ENCODE data around the gene WDR33. TPM values are rescaled to one million over a fixed set of nuclear protein-coding genes. Genes with fewer than 3 reads are reported as not detected.
"Not testable (repeated sequence)": the region's sequence is repeated elsewhere in the genome, so short reads cannot be mapped to it uniquely, and the experiment has no call there.

The WDR33 gene
- polyA plus RNA-seq, 10 donors: 25.3 to 40.5 (median 30.4) TPM

DNA sequence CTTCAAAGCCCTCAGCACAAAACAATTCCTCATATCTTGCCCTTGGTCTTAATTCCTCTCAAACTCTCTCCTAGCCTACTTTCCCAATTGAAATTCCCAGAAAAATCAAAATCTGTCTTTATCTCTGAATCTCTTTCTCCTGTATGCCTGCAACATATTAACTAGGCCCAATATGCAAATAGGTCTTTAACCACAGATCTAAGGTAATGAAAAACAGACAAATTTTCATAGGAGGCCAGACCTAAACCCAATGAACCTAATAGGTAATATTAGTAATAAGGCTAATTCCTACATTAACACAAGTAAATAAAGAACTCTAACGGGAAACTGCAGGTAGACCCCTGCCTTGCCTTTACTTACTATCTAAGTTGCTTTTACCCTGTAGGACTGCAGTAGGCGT, 41.4 kb downstream of the WDR33 start:
- DNase-seq: no peak

- no peak for DNase-seq
Observed at GRCh38 chr2:127768775-127769479, 42.0 kb downstream of the WDR33 start.

- peak in 1 of 3 donors; percentile 21 for DNase-seq
Observed at GRCh38 chr2:127763776-127764175, 47.2 kb downstream of the WDR33 start.

DNA sequence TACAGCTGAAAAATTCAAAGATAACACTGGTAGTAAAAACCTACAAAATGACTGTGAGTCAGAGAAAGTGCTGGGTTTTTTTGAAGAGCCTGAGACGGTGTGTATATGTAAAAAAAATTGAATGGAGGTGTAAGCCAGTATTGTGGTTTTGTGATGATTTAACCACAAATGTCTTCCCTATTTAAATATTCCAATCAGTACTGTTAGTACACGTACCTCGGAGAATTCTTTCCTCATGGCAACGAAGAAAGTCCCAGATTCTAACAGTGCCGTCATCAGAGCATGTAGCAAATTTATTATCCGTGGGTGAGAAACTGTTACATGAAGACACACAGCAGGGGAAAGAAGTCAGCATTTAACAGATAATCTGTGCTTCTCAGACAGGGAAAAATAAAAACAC, 48.1 kb downstream of the WDR33 start:
- no peak for DNase-seq

DNA sequence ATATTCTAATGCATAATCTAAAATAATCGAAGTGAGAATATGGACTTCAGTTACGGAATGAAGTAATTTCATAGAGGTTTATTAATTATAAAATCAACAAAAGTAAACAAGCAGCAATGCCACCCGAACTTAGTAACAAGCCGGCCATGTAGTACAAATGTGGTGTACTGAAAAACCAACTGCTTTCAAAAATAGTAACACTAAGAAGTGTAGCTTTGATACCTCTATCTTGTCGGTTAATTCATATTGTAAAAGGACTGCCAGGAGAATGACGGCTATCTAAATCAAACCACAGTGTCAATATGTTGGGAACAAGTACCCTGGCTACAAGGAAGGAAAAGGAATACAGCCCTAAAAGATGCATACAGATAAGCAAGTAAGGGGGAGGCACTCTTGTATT, 48.5 kb downstream of the WDR33 start:
- DNase-seq: no peak

GRCh38 chr2:127759931-127760330, 51.0 kb downstream of the WDR33 start:
- no peak for DNase-seq

- DNase-seq: no peak
Observed at GRCh38 chr2:127754186-127754585, 56.8 kb downstream of the WDR33 start.

GRCh38 chr2:127753374-127753773, 57.6 kb downstream of the WDR33 start:
- no peak for DNase-seq

GRCh38 chr2:127749537-127749936, 61.4 kb downstream of the WDR33 start:
- DNase-seq: not testable (repeated sequence)

GRCh38 chr2:127747621-127748020, 63.4 kb downstream of the WDR33 start:
- DNase-seq: no peak

DNA sequence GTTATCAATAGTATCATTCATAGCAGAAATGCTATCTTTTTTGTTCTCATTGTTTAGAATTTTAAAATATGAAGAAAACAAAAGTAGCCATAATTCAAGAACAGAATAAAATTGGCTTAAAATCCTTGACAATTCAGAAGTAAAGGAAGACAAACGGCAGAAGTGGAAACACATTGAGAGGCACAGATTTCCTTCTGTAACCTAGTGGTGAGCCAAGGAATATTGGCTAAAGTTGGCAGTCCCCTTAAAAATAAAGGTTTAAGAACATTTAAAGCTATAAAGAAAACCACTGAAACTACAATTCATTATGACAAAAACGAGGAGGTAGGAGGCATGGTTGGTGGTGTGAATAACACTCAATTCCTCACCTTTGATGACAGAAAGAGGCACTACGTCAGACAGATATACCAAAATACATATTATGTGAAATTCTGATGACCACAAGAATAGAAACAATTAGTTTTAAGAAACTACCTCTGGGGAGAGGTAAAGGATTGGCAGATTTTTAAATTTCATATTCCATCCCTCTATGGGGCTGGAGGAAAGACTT, 67.4 kb downstream of the WDR33 start:
- DNase-seq: peak in 1 of 3 donors; percentile 11

DNA sequence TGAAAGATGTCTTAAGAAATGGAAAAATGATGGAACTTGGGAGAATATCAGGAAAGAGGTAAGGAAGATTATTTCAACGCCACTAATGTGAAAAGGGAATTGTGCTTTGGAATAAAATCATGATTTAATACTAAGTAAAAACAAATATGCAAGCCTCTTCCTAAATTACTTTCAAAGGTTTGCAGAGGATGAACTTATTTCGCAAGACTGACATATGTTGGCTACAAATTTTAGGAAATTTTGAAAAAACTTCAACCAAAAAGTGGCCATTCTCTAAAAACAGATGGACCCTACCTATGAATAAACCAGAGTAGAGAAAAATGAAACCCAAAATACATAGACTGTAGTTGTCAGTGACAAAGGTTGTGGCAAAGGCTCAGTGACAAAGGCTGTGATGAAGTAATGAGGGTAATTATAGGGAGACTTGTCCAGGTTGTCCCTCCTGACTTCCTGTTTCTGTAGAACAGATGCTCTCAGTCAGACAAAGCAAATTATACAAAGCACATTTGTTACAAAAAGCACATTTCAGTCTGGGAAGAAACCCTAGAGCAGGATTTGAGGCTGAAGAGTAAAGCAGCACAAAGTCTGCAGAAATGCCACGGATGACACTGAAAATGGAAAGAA, 70.2 kb downstream of the WDR33 start:
- DNase-seq: peak in 1 of 3 donors; percentile 22

- DNase-seq: no peak
Observed at GRCh38 chr2:127739800-127740199, 71.2 kb downstream of the WDR33 start.

DNA sequence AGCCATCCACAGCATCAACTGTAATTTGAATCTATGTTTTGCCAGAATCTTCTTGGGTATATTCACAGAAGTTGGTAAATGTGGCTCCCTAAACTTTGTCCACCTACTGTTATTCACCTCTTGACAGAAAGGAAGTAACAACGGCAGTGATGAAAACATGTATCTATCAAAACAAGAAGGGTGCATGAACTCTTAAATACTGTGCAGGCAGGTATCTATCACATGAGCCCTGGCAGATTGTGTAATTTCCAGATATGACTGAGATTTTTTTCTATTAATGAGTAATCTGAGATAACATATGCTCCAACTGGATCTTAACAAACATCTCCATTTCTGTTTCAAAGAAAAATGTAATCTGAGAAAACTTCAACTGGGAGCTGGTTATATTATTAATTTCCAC, 73.1 kb downstream of the WDR33 start:
- no peak for DNase-seq

- peak in 1 of 3 donors; percentile 18 for DNase-seq
Observed at GRCh38 chr2:127735537-127736399, 75.2 kb downstream of the WDR33 start.

DNA sequence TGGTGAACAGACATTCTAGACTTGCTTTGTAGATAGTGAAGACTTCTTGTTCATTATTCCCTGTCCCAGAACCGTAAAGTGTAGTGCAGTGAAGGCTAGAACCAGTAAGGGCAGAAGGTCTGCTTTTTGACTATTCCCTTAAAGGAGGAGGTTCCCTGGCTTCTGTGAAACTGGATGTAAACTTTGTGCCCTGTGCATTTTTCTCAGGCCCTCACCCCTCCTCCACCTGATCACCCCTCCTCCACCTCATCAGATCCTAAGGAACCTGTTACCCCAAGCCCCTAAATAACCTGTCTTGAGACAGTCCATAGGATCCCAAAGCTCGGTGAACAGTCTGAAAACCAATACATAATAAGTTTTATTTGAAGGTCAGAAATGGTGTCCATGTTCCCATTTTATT, 75.9 kb downstream of the WDR33 start:
- DNase-seq: no peak

- peak in 2 of 3 donors; percentile 8 to 34 for DNase-seq
Observed at GRCh38 chr2:127733816-127734537, 77.0 kb downstream of the WDR33 start.

GRCh38 chr2:127733113-127733815, 77.7 kb downstream of the WDR33 start:
- no peak for DNase-seq

- DNase-seq: no peak
Observed at GRCh38 chr2:127726158-127726880, 84.7 kb downstream of the WDR33 start.

DNA sequence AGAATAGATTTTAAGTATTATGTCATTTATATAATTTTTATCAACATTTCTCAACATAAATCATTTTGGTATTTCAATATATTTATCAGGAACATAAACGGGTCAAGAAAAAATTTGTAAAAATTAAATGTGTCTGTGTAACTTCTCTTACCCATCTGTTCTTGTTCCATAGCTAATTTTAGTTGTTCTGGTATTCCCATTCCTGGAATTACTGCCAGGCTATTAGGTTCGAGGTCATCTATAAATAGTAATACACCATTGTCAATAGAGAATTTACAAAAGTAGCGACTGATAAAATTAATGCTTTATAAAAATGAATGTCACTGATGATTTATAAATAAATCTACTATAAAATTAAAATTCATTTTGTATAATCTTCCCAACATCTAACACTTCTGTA, 88.2 kb downstream of the WDR33 start:
- DNase-seq: no peak
